Sigmoid colon (tissue), 3 donors: Measurements from ENCODE around the gene RPL37A.

ENCODE experiments used
- POLR2A ChIP-seq, 2 donors: fragments of 450-650 bp; IDR thresholded peaks; one replicate each; pipeline ENCODE4 v1.6.1; 2016; ENCODE audit warnings: antibody characterized with exemption in 2 of 2, mild to moderate bottlenecking in 2 of 2, moderate library complexity in 2 of 2
- TF ChIP-seq, protein P1 (sequence below), 4 experiments: fragments of 450-650 bp in 3 of 4; fragments of 200-600 bp in 1 of 4; IDR thresholded peaks; one replicate each; pipeline ENCODE4 v1.5.1; 2016 to 2019; ENCODE audit warnings: antibody characterized with exemption in 4 of 4, mild to moderate bottlenecking in 3 of 4, moderate library complexity in 2 of 4

GRCh38 chr2:216478151-216478550 lies 20.5 kb upstream of the RPL37A start:
- TF ChIP-seq, protein P1, sequence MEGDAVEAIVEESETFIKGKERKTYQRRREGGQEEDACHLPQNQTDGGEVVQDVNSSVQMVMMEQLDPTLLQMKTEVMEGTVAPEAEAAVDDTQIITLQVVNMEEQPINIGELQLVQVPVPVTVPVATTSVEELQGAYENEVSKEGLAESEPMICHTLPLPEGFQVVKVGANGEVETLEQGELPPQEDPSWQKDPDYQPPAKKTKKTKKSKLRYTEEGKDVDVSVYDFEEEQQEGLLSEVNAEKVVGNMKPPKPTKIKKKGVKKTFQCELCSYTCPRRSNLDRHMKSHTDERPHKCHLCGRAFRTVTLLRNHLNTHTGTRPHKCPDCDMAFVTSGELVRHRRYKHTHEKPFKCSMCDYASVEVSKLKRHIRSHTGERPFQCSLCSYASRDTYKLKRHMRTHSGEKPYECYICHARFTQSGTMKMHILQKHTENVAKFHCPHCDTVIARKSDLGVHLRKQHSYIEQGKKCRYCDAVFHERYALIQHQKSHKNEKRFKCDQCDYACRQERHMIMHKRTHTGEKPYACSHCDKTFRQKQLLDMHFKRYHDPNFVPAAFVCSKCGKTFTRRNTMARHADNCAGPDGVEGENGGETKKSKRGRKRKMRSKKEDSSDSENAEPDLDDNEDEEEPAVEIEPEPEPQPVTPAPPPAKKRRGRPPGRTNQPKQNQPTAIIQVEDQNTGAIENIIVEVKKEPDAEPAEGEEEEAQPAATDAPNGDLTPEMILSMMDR (IDR thresholded peaks at IDR 0.05), result no peak
- no peak for TF ChIP-seq POLR2A (IDR thresholded peaks at IDR 0.05)
